Stimulated activated CD4-positive, alpha-beta T cell treated with anti-CD3 and anti-CD28 coated beads, Interleukin-4, amount 100 ng/mL, for 4 hours (primary cell): ENCODE data around the gene TTC27.

Source experiments
- DNase-seq, 2 experiments: peaks; one replicate each; pipeline ENCODE4 v3.0.0-alpha.2; 2020

Gene TTC27

GRCh38 chr2:32758232-32758631 is 130.4 kb downstream of the TTC27 start:
- no peak for DNase-seq

DNA sequence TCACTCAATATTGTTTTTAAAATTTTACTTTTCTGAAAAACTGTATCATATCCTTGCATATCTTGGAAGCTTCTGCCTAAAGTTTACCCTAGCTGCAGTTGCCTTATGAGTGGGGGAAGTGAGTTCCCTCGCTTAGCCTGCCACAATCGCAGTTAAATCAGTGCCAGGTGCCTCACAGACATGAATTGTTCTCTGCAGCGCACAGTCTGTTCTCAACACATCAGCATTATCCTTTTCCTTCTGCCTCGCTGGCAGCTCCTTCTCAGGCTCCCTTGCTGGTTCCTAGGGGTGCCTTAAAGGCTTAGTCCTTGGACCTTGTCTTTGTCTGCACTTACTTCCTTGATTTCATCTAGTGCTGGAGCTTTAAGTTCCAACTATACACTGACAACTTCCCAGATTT is 132.8 kb downstream of the TTC27 start:
- DNase-seq: no peak

DNA sequence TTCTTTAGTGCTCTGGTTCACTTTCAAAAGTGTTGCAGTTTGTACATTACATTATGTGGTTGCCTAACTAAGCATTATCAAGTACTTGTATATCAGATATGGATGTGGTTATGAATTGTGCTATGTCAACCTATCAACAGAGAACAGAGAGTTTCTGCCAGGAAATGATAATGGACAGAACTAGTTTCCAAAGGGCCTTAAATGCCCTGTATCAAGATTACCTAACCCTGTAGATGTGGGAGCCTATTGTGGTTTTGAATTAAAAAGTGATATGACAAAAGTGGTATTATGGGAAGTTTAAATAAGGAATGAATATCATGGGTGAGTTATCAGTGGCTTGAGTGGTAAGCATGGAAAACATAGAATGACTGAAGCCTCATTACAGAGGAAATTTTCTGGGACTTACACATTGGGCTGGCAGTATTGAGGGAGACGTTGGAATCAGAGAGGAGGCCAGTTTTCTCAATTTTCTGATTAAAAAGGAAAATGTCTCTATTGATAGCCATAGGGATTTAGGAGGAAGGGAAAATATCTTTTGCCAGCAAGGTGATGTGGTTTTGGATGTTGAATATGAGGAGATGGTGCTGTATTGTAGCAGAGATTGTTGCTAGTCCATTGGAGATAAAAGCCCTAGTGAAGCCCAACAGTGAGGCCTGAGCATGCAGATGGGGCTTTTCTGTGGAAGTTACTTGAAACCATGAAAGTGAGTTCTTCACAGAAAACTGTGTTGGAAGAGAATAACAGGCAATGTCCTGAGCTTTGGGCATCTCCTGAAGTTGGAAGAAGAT is 140.7 kb downstream of the TTC27 start:
- DNase-seq: no peak

- no peak for DNase-seq
These were observed 142.5 kb downstream of the TTC27 start for GRCh38 chr2:32770360-32770759.

GRCh38 chr2:32772638-32773447 is 145.0 kb downstream of the TTC27 start:
- DNase-seq: no peak

DNA sequence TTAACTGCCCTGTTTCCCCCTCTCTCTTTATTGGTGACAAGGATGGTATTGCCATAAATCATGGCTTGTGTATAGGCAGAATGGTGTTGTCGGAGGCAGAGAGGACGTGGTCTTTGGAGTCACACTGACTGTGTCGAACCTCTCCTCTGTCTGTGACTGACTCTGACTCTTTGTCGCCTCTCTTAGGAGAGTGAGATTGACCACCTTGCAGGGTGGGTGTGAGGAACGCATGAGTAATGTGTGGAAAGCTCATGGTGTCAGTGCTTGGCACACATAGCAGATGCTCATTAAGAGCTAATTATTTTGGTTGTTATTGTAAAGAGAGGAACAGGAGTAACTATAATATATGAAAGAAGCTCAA is 145.6 kb downstream of the TTC27 start:
- DNase-seq: no peak

DNA sequence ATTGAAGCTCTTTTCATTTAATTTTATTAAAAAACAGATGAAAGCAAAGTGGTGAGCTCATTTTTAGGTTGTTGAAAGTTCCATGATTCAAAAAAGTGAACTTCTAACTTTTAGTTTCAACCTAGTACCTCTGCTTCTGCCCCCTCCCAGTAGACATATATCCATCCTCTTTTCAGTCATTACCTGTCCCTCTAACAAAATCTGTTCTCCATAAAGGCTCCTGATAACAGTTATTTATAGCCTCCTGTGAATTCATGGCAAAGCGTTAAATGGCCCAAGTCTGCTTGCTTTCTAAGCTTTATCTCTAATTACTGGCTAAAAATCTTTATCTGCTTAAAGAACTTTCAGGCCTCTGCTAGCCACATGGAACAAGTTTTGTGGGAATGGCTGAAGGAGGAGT is 148.1 kb downstream of the TTC27 start:
- DNase-seq: no peak

- no peak for DNase-seq
These were observed 149.9 kb downstream of the TTC27 start for GRCh38 chr2:32777714-32778113.

GRCh38 chr2:32780961-32781360 is 153.1 kb downstream of the TTC27 start:
- no peak for DNase-seq

DNA sequence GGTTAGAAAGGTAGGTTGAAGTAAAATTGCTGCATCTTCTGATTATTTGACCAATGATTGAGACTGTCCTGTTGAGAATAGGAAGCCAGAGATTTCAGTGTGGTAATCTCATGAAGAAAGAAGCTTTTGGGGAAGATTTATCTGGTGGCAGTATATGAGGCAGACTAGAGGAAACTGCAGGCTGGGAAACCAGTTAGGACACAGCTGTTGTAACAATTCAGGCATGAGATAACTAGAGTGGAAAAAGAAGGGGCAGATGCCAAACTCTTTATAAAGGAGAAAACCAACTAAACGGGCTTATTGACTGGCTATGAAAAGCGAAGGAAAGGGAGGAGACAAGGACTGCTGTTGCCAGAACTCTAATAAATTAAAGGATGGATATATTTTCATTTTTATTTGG is 155.6 kb downstream of the TTC27 start:
- no peak for DNase-seq

DNA sequence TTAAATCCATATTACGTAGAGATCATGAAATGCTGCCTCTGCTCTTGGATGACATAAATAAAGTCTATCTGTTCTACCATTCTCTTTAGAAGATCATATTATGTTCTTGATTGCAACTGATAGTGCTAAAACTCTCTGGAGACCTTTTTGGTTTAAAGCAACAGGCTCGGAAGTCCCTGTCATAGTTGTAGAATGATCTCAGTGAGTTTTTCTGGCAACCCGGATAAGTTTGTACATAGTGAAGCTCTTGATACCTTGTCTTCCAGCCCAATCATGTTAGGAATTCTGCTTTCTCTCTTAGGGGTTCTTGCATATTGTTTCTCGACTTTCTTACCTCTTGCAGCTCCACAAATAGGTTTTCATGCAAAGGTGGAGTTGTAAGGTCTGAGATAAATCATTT is 156.1 kb downstream of the TTC27 start:
- DNase-seq: no peak

DNA sequence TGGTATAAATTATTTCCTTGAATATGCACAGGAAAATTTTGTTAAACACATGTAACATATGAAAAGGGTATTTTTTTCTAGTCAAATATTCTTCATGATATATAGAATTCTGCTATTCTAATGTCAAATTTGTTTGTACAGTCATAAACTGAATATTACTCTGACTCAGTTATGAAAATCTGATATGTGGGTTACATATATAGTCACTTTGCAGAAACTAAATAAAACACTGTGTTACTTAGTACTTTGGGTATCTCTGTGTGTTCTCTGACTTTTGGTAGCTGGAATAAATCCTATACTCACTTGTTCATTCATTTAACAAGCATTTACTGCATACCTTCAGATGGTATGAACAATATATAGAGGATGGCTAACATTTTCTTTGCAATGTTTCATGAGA is 159.4 kb downstream of the TTC27 start:
- no peak for DNase-seq

GRCh38 chr2:32788114-32788513 is 160.3 kb downstream of the TTC27 start:
- DNase-seq: no peak

DNA sequence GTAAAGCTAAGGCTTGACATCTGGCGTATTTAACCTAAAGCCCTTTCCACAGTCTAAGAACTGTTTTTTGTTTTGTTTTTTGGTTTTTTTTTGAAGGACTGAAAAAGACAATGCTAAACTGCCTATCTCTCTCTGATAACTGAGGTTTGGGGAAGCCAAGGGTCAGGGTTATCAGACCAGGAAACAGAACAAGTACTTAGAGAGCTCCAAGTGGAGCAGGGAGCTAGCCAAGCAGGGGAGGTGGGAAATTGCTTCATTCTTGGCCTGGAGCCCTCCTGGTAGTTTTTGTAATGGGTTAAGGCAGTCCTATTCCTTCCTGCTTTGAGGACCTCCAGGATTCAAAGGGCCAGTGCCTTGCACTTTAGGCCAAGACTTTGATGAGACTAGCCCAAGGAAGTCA is 164.6 kb downstream of the TTC27 start:
- no peak for DNase-seq

DNA sequence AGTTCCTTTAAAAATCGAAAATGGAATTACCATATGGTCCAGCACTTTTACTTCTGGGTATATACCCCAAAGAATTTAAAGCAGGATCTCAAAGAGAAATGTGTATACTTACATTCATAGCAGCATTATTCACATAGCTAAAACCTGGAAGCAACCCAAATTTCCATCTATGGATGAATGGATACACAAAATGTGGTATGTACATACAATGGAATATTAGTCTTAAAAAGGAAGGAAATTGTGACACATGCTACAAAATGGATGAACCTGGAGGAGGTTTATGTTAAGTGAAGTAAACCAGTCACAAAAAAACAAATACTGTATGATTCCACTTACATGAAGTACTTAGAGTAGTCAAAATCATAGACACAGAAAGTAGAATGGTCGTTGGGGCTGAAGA is 171.0 kb downstream of the TTC27 start:
- DNase-seq: no peak

DNA sequence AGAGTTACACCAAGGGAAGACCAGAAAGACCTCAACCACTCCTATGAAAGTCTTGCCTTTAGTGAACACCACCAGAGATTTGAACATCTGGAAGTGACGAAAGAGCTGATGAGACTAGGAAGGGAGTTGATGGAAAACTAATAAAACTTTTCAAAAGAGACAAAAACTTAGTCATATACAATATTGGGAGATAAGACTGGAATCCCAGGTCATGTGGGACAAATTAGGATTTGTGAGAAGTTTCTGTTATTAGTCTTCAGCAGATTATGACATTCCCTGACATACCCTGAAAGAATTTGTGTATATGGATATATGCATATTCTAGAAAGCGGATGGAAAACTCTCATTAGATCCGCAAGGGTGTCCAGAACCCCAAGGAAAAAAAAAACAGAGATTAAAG is 173.9 kb downstream of the TTC27 start:
- no peak for DNase-seq

DNA sequence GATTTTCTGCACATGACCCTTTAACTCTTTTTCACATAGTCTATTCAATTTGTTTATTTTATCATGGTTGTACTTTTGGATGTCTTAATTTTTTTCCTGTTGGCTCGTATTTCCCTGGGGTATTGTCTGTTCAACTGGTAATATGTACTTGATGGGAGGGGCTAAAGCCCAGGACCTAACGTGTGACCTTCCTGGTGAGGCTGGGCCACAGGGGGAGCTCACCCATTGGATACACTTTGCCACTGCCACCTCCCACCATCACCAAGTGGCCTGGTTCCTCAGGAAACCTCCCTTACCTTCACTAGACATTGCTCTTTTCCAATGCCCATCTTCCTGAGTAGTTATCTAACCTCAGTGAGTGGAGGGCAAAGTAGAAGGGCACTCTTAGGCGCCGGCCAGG is 175.0 kb downstream of the TTC27 start:
- DNase-seq: no peak

DNA sequence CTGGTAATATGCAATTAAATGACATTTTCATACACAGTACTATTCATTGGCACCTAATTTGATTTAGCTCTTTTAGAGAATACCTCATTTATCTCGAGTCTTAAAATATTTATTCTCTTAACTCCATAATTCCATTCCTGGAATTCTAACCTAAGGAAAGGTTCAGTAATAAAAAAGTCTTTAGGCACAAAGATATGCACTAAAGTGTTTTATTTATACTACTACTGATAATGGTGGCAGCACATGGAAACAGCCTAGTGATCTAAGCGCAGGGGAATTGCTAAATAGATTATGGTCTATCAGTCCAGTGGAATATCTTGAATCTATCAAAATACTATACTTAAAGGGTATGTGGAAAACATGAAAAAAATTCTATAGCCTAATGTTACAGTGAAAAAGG is 176.4 kb downstream of the TTC27 start:
- no peak for DNase-seq

- DNase-seq: no peak
These were observed 177.6 kb downstream of the TTC27 start for GRCh38 chr2:32805104-32806095.

- no peak for DNase-seq
These were observed 179.0 kb downstream of the TTC27 start for GRCh38 chr2:32806857-32807256.

GRCh38 chr2:32807662-32808061 is 179.8 kb downstream of the TTC27 start:
- no peak for DNase-seq

DNA sequence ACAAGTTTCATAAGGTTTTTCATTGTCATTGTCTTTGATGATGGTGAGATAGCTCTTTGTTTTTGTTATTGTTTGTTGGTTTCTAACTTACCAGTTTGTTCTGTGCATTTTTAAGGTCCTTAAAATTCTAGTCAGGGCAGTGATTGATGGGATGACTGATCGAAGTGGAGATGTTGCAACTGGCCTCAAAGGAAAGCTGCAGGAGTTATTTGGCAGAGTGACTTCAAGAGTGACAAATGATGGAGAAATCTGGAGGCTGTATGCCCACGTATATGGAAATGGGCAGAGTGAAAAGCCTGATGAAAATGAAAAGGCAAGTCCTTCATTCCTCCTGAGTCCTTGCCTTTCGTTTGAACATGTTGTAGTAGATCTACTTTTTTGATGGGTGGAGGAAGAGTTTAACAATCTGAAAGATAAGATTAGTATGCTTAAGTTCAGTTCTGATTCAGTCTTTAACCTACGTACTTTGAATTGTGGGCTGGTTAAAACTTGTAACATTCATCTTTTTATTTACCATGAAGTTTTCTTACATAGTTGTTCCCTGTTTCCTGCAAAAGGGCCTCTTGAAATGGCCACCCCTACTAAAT is 183.2 kb downstream of the TTC27 start:
- DNase-seq: no peak

GRCh38 chr2:32811696-32812095 is 183.8 kb downstream of the TTC27 start:
- no peak for DNase-seq
